ENCODE data around the gene CCL2.

Gene CCL2

GRCh38 chr17:34241062-34241461, 14.0 kb upstream of the CCL2 start:
- DNase-seq = peak; percentile 16

GRCh38 chr17:34242587-34243363, 12.3 kb upstream of the CCL2 start:
- DNase-seq = no peak

GRCh38 chr17:34243364-34244320, 11.4 kb upstream of the CCL2 start:
- DNase-seq = no peak

- DNase-seq = no peak
Observed at GRCh38 chr17:34245351-34245905, 9.7 kb upstream of the CCL2 start.

- DNase-seq = no peak
Observed at GRCh38 chr17:34246446-34246845, 8.6 kb upstream of the CCL2 start.

- DNase-seq = no peak
Observed at GRCh38 chr17:34246881-34247280, 8.2 kb upstream of the CCL2 start.

- DNase-seq = peak; percentile 79
Observed at GRCh38 chr17:34248511-34249024, 6.5 kb upstream of the CCL2 start.

- no peak for DNase-seq
Observed at GRCh38 chr17:34249061-34249460, 6.0 kb upstream of the CCL2 start.

GRCh38 chr17:34249478-34249877, 5.6 kb upstream of the CCL2 start:
- DNase-seq = no peak

GRCh38 chr17:34251186-34251585, 3.9 kb upstream of the CCL2 start:
- DNase-seq = no peak

GRCh38 chr17:34252095-34252443, 3.0 kb upstream of the CCL2 start:
- no peak for DNase-seq

- DNase-seq = peak; percentile 94
Observed at GRCh38 chr17:34252444-34253138, 2.5 kb upstream of the CCL2 start.

GRCh38 chr17:34253139-34253525, 2.0 kb upstream of the CCL2 start:
- DNase-seq = no peak

- peak; percentile 90 for DNase-seq
Observed at GRCh38 chr17:34254146-34254545, 939 bp upstream of the CCL2 start.

GRCh38 chr17:34255381-34255732, 272 bp downstream of the CCL2 start:
- DNase-seq = no peak

- DNase-seq = no peak
Observed at GRCh38 chr17:34255841-34256240, 756 bp downstream of the CCL2 start.

- DNase-seq = no peak
Observed at GRCh38 chr17:34257299-34257985, 2.4 kb downstream of the CCL2 start.

- DNase-seq = no peak
Observed at GRCh38 chr17:34257986-34258326, 2.9 kb downstream of the CCL2 start.

GRCh38 chr17:34259146-34259545, 4.1 kb downstream of the CCL2 start:
- peak; percentile 49 for DNase-seq

GRCh38 chr17:34260861-34261260, 5.8 kb downstream of the CCL2 start:
- DNase-seq = no peak

- no peak for DNase-seq
Observed at GRCh38 chr17:34261568-34262337, 6.7 kb downstream of the CCL2 start.

Measured in fibroblast of skin of abdomen (primary cell).